H1 (cell line): ENCODE data around the gene TMEM41A. TPM values are rescaled to one million over a fixed set of nuclear protein-coding genes. Genes with fewer than 3 reads are reported as not detected.

Experiments used
- CTCF ChIA-PET: fragments of 300-600 bp; sonication (Branson Sonifier 250); formaldehyde crosslinking; loops from one replicate; lab custom pipeline; 2021; ENCODE audit not compliant: partially characterized antibody; lab: Charles Lee
- POLR2A ChIA-PET: fragments of 300-600 bp; sonication (Branson Sonifier 250); formaldehyde crosslinking; loops from one replicate; lab custom pipeline; 2021; ENCODE audit warnings: inconsistent platforms; ENCODE audit not compliant: partially characterized antibody; lab: Charles Lee
- DNase-seq, 2 experiments: peaks; one replicate each; pipeline versions ENCODE4 v3.0.0 to v3.0.0-alpha.2; 2010 to 2022; ENCODE audit warnings: low spot score in 2 of 2, low read depth in 1 of 2, mixed read lengths in 1 of 2
- FAIRE-seq: peaks from 2 replicates; lab custom pipeline; 2011; peaks lifted over from hg19 to GRCh38; lab: Jason Lieb, UNC
- H2AFZ ChIP-seq: 2 replicates; pipeline ENCODE4 v1.8.1; 2012; ENCODE audit warnings: low read length, inconsistent platforms
- H2AK5ac ChIP-seq: 2 replicates; pipeline ENCODE4 v1.6.1; 2013; ENCODE audit warnings: low read depth, low read length
- H2BK120ac ChIP-seq: replicated peaks from 2 replicates; pipeline ENCODE3; 2013; ENCODE audit warnings: low read depth, low read length, inconsistent platforms
- H2BK12ac ChIP-seq: 2 replicates; pipeline ENCODE4 v1.6.1; 2013; ENCODE audit warnings: low read depth, low read length
- H2BK15ac ChIP-seq: 2 replicates; pipeline ENCODE4 v1.6.1; 2013; ENCODE audit warnings: low read length
- H2BK20ac ChIP-seq: 2 replicates; pipeline ENCODE4 v1.6.1; 2013; ENCODE audit warnings: low read length
- H2BK5ac ChIP-seq: 2 replicates; pipeline ENCODE4 v1.6.1; 2013; ENCODE audit warnings: low read depth, low read length
- H3K14ac ChIP-seq: 2 replicates; pipeline ENCODE4 v1.6.1; 2013; ENCODE audit warnings: inconsistent platforms; ENCODE audit not compliant: insufficient read length
- H3K18ac ChIP-seq: 2 replicates; pipeline ENCODE4 v1.6.1; 2013; ENCODE audit warnings: low read length; ENCODE audit errors: extremely low read depth
- H3K23ac ChIP-seq: 2 replicates; pipeline ENCODE4 v1.6.1; 2013; ENCODE audit warnings: inconsistent platforms; ENCODE audit not compliant: insufficient read length
- H3K23me2 ChIP-seq: 2 replicates; pipeline ENCODE4 v1.6.1; 2013; ENCODE audit warnings: low read depth, low read length
- H3K27ac ChIP-seq: 2 replicates; pipeline ENCODE4 v1.6.1; 2011; ENCODE audit warnings: low read depth, low read length, inconsistent platforms
- H3K27me3 ChIP-seq, 4 experiments: replicated peaks in 1 of 4; 1 replicate in 1 of 4; 2 replicates in 3 of 4; pipeline versions ENCODE4 v1.6.1 to v1.8.1; 2011 to 2013; ENCODE audit warnings: low read length in 3 of 4, mild to moderate bottlenecking in 3 of 4, inconsistent platforms in 2 of 4, mixed read lengths in 2 of 4, moderate library complexity in 1 of 4; ENCODE audit not compliant: control insufficient read depth in 3 of 4, insufficient read depth in 3 of 4; ENCODE audit errors: extremely low read depth in 1 of 4
- H3K36me3 ChIP-seq, 4 experiments: 2 replicates each; pipeline versions ENCODE4 v1.6.1 to v1.8.1; 2011 to 2013; ENCODE audit warnings: mild to moderate bottlenecking in 4 of 4, low read length in 3 of 4, moderate library complexity in 2 of 4, control low read depth in 1 of 4, inconsistent platforms in 1 of 4; ENCODE audit not compliant: insufficient read depth in 4 of 4, control insufficient read depth in 2 of 4
- H3K4ac ChIP-seq: replicated peaks from 2 replicates; pipeline ENCODE3; 2013; ENCODE audit warnings: low read length, low read depth, mixed read lengths, inconsistent platforms; ENCODE audit not compliant: insufficient read length
- H3K4me1 ChIP-seq, 4 experiments: replicated peaks in 1 of 4; 1 replicate in 1 of 4; 2 replicates in 3 of 4; pipeline versions ENCODE4 v1.6.1 to v1.8.1; 2011 to 2013; ENCODE audit warnings: low read length in 3 of 4, inconsistent platforms in 2 of 4, mixed read lengths in 1 of 4; ENCODE audit not compliant: insufficient read depth in 4 of 4, control insufficient read depth in 3 of 4
- H3K4me2 ChIP-seq, 2 experiments: 2 replicates each; pipeline versions ENCODE4 v1.6.1 to v1.8.1; 2011 to 2013; ENCODE audit warnings: low read depth in 2 of 2, low read length in 2 of 2, control low read depth in 1 of 2, inconsistent platforms in 1 of 2, mild to moderate bottlenecking in 1 of 2; ENCODE audit not compliant: insufficient read depth in 1 of 2
- H3K4me3 ChIP-seq, 4 experiments: fragments of 200-600, 300-600 bp in 1 of 4; sonication (generic), shearing (Covaris generic), sonication (Bioruptor Twin) in 1 of 4; 2 replicates each; pipeline versions ENCODE4 v1.5.1 to v1.8.1; 2011 to 2016; ENCODE audit warnings: low read length in 4 of 4, low read depth in 3 of 4, control low read depth in 2 of 4, inconsistent platforms in 2 of 4, mild to moderate bottlenecking in 2 of 4, mixed read lengths in 1 of 4, moderate library complexity in 1 of 4; ENCODE audit not compliant: insufficient read depth in 2 of 4; ENCODE audit errors: extremely low read depth in 1 of 4
- H3K56ac ChIP-seq: replicated peaks from 2 replicates; pipeline ENCODE3; 2013; ENCODE audit warnings: low read depth, mild to moderate bottlenecking, mixed read lengths, low read length, inconsistent platforms; ENCODE audit not compliant: insufficient read length
- H3K79me1 ChIP-seq: 2 replicates; pipeline ENCODE4 v1.6.1; 2013; ENCODE audit warnings: low read depth, low read length, control low read depth
- H3K79me2 ChIP-seq, 2 experiments: 2 replicates each; pipeline versions ENCODE4 v1.6.1 to v1.8.1; 2012 to 2013; ENCODE audit warnings: low read length in 2 of 2, mild to moderate bottlenecking in 2 of 2, inconsistent platforms in 1 of 2; ENCODE audit not compliant: insufficient read depth in 2 of 2, control insufficient read depth in 1 of 2
- H3K9ac ChIP-seq, 4 experiments: replicated peaks in 1 of 4; 1 replicate in 1 of 4; 2 replicates in 3 of 4; pipeline versions ENCODE4 v1.6.1 to v1.8.1; 2011 to 2013; ENCODE audit warnings: low read depth in 3 of 4, low read length in 3 of 4, control low read depth in 2 of 4, mild to moderate bottlenecking in 2 of 4, moderate library complexity in 2 of 4, inconsistent platforms in 1 of 4; ENCODE audit errors: extremely low read depth in 1 of 4
- H3K9me3 ChIP-seq, 2 experiments: 2 replicates each; pipeline versions ENCODE4 v1.6.1 to v1.8.1; 2012 to 2013; ENCODE audit warnings: mild to moderate bottlenecking in 2 of 2, moderate library complexity in 2 of 2, control low read depth in 1 of 2, inconsistent platforms in 1 of 2, low read depth in 1 of 2, low read length in 1 of 2, mixed read lengths in 1 of 2; ENCODE audit not compliant: insufficient read depth in 2 of 2
- H4K20me1 ChIP-seq, 2 experiments: replicated peaks in 1 of 2; 2 replicates each; pipeline versions ENCODE3 to v1.8.1; 2011 to 2013; ENCODE audit warnings: inconsistent platforms in 2 of 2, low read length in 2 of 2, mild to moderate bottlenecking in 1 of 2; ENCODE audit not compliant: insufficient read depth in 2 of 2, control insufficient read depth in 1 of 2
- H4K5ac ChIP-seq: 2 replicates; pipeline ENCODE4 v1.6.1; 2013; ENCODE audit warnings: low read length, low read depth, mixed read lengths, inconsistent platforms; ENCODE audit not compliant: insufficient read length
- H4K8ac ChIP-seq: 2 replicates; pipeline ENCODE4 v1.8.0; 2013; ENCODE audit warnings: mild to moderate bottlenecking, moderate library complexity, low read length, inconsistent platforms; ENCODE audit not compliant: insufficient read depth; ENCODE audit errors: extremely low read depth
- H4K91ac ChIP-seq: replicated peaks from 2 replicates; pipeline ENCODE3; 2013; ENCODE audit warnings: low read length, mixed read lengths, inconsistent platforms; ENCODE audit not compliant: insufficient read length
- BRCA1 ChIP-seq: IDR thresholded peaks from 2 replicates; pipeline ENCODE4 v1.6.1; 2012; ENCODE audit warnings: low read depth, low read length, improper control_type of control experiment
- EZH2 ChIP-seq: fragments of 200-600 bp; sonication (generic); IDR thresholded peaks from 2 replicates; pipeline ENCODE4 v1.7.1; 2012; ENCODE audit warnings: low read depth, mild to moderate bottlenecking, moderate library complexity, low read length, inconsistent platforms; ENCODE audit not compliant: severe bottlenecking
- FOSL1 ChIP-seq: IDR thresholded peaks from 2 replicates; pipeline ENCODE4 v1.6.1; 2011; ENCODE audit warnings: mild to moderate bottlenecking, low read depth, low read length, moderate library complexity; ENCODE audit not compliant: insufficient read depth
- JUND ChIP-seq: IDR thresholded peaks from 2 replicates; pipeline ENCODE4 v1.6.1; 2011; ENCODE audit warnings: mild to moderate bottlenecking, improper control_type of control experiment, low read length
- NANOG ChIP-seq: IDR thresholded peaks from 2 replicates; pipeline ENCODE4 v1.6.1; 2011; ENCODE audit warnings: low read length, low read depth, mild to moderate bottlenecking, inconsistent platforms; ENCODE audit not compliant: insufficient read depth, poor library complexity, severe bottlenecking
- NRF1 ChIP-seq: IDR thresholded peaks from 2 replicates; pipeline ENCODE4 v1.6.1; 2011; ENCODE audit warnings: mild to moderate bottlenecking, low read depth, low read length, improper control_type of control experiment
- POLR2A ChIP-seq, 2 experiments: IDR thresholded peaks; 1 replicate in 1 of 2; 2 replicates in 1 of 2; pipeline ENCODE4 v1.6.1; 2011; ENCODE audit warnings: low read depth in 2 of 2, low read length in 2 of 2, mild to moderate bottlenecking in 2 of 2; ENCODE audit errors: control extremely low read depth in 1 of 2
- POLR2AphosphoS5 ChIP-seq: IDR thresholded peaks from 2 replicates; pipeline ENCODE4 v1.6.1; 2011; ENCODE audit warnings: low read depth, low read length
- RBBP5 ChIP-seq: IDR thresholded peaks from 2 replicates; pipeline ENCODE4 v1.7.1; 2012; ENCODE audit warnings: low read depth, mild to moderate bottlenecking, inconsistent platforms, low read length, moderate library complexity, borderline replicate concordance
- RNF2 ChIP-seq: fragments of 200-900, 300-1000 bp; sonication (generic); IDR thresholded peaks from 2 replicates; pipeline ENCODE4 v1.7.1; 2016; ENCODE audit warnings: borderline replicate concordance, low read depth, mild to moderate bottlenecking, antibody characterized with exemption, low read length; ENCODE audit not compliant: poor library complexity, severe bottlenecking; ENCODE audit errors: missing control alignments
- SAP30 ChIP-seq: fragments of 300-600 bp; sonication (generic); IDR thresholded peaks from 2 replicates; pipeline ENCODE4 v1.7.1; 2012; ENCODE audit warnings: low read length, moderate library complexity, mild to moderate bottlenecking, inconsistent platforms; ENCODE audit not compliant: insufficient read depth, insufficient replicate concordance
- SIRT6 ChIP-seq: IDR thresholded peaks from one replicate; pipeline ENCODE4 v1.7.1; 2012; ENCODE audit warnings: low read length, inconsistent platforms
- WGBS, 2 experiments: shearing (Covaris generic) in 1 of 2; methylation state at CpG; one replicate each; pipeline versions ENCODE4 v1.1.6 to v1.1.7; 2013 to 2015; ENCODE audit warnings: low lambda C conversion rate in 2 of 2, mixed read lengths in 2 of 2, inconsistent platforms in 1 of 2, low coverage in 1 of 2, missing lambda C conversion rate in 1 of 2; ENCODE audit not compliant: insufficient replicate concordance in 2 of 2, insufficient coverage in 1 of 2, insufficient read length in 1 of 2; ENCODE audit errors: extremely low coverage in 1 of 2, missing lambda C conversion rate in 1 of 2; 5-methylcytosine and 5-hydroxymethylcytosine counted together
- polyA plus RNA-seq, 7 experiments: library from polyadenylated mRNA; depleted of rRNA in 3 of 7; stranded (reverse) in 5 of 7; unstranded in 2 of 7; fragments of >200 nt in 5 of 7; fragments of 200-250 nt in 2 of 7; gene quantifications; 1 replicate in 5 of 7; 2 replicates in 1 of 7; 4 replicates in 1 of 7; pipeline versions ENCODE4 v1.2.1 to v1.2.3, GENCODE V29; 2011 to 2013; ENCODE audit warnings: missing spikeins in 2 of 7, mixed read lengths in 2 of 7
- total RNA-seq: library from RNA; stranded (reverse); fragmentation: NEBNext Ultra II Directional; extraction: Animal tissue kit (Norgen Biotek cat#: 25700); gene quantifications from 2 replicates; pipeline ENCODE4 v1.2.1, GENCODE V29; 2021
- TF ChIP-seq, protein P1 (sequence below): IDR thresholded peaks from 2 replicates; pipeline ENCODE4 v1.6.1; 2011; ENCODE audit warnings: low read depth, mild to moderate bottlenecking, low read length; ENCODE audit not compliant: insufficient read depth

TMEM41A gene
- total and polyA plus RNA-seq, 2 of the 8 experiments (the other 6 are each of a cell fraction or from before 2014, with no cell fraction given): 14.1 to 17.5 TPM

DNA sequence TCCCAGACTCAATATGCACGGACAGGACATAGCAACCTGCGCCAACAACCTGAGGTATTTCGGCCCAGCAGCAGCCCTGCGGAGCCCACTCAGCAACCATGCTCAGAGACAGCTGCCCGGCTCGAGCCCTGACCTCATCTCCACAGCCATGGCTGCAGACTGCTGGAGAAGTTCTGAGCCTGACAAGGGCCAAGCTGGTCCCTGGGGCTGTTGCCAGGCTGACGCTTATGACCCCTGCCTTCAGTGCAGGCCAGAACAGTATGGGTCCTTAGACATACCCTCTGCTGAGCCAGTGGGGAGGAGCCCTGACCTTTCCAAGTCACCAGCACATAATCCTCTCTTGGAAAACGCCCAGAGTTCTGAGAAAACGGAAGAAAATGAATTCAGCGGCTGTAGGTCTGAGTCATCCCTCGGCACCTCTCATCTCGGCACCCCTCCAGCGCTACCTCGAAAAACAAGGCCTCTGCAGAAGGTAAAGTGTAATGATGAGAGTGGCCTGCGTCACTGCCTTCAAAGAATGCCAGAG, 25.5 kb downstream of the TMEM41A start:
- Histone ChIP-seq H2BK5ac (no peak overlapping the region), H3K79me2 (no peaks in the 10 kb centered on the region), H4K5ac (no peak overlapping the region), H2BK120ac (no peak overlapping the region), H3K4me3 (no peak overlapping the region), H4K20me1 (no peaks in the 10 kb centered on the region), H3K27me3 (no peaks in the 10 kb centered on the region), H3K4me2 (no peak overlapping the region), H3K79me1 (no peaks in the 10 kb centered on the region), H3K23me2 (no peaks in the 10 kb centered on the region), H3K56ac (no peak overlapping the region), H2BK20ac (no peak overlapping the region), H3K9me3 (no peaks in the 10 kb centered on the region), H3K4me1 (peaks cover 0 to 4% (median 3%) of the 10 kb centered on the region in 4 experiments; a peak in 3 of 7 replicates), H3K9ac (no peak overlapping the region), H3K27ac (no peak overlapping the region), H2AFZ (no peak overlapping the region), H3K14ac (no peak overlapping the region), H4K8ac (no peak overlapping the region), H3K4ac (no peak overlapping the region), H3K23ac (no peak overlapping the region), H2AK5ac (no peak overlapping the region), H4K91ac (no peak overlapping the region), H2BK15ac (no peak overlapping the region), H3K36me3 (no peaks in the 10 kb centered on the region), H2BK12ac (no peak overlapping the region), H3K18ac (no peak overlapping the region)
- 92% methylated on average over 15 of the region's 15 CpGs; no CpG with 5 or more reads in 1 of the 2 experiments for WGBS, 2 experiments
- no peak for DNase-seq
- no peak for FAIRE-seq
- ChIA-PET POLR2A (interaction anchor here (1.7 kb wide), 1 partner anchor 26 kb away, joined by 3 read pairs; the partner anchor contains the start of gene TMEM41A), CTCF (interaction anchor here (0.9 to 3.6 kb wide), 2 partner anchors 11 to 12 kb away, joined by 3 to 12 read pairs; no protein-coding TSS in a partner anchor)
- TF ChIP-seq RBBP5 (no peak), JUND (no peak), RNF2 (no peak), NRF1 (no peak), SAP30 (no peak), NANOG (no peak), BRCA1 (no peak), SIRT6 (no peak), FOSL1 (no peak), POLR2A (IDR thresholded peaks at IDR 0.05; ENCODE audit: control extremely low read depth in 1 of 2, low read depth in 2 of 2, low read length in 2 of 2) (no peak), POLR2AphosphoS5 (no peak), EZH2 (no peak)
- TF ChIP-seq, protein P1, sequence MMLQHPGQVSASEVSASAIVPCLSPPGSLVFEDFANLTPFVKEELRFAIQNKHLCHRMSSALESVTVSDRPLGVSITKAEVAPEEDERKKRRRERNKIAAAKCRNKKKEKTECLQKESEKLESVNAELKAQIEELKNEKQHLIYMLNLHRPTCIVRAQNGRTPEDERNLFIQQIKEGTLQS: no peak
